ENCODE results near the gene LRP1B. TPM values are rescaled to one million over a fixed set of nuclear protein-coding genes. Genes with fewer than 3 reads are reported as not detected.

LRP1B gene
- polyA plus RNA-seq, 2 of the 4 experiments (the other 2 are of a cell fraction) = 0.03 TPM; not detected in 1

DNA sequence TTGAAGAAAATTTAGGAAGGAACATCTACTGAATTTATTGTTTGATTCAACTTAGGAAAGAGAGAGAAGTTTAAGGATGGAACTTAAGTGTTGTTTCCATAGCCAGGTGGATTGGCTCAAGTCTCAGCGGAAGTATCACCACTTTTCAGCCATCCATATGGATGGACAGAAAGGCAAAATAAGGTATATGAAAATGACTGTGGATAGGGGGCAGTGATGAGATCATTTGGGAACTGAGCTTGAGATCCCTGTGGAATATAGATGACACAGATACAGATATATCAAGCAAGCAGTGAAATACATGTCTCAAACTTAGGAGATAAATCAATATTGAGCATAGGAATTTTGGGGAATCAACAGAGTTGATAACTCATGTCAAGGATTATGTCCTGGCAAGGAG, 1887.9 kb downstream of the LRP1B start:
- peak in 1 of 2 experiments; percentile 1 for DNase-seq (ENCODE audit: low read depth in 1 of 2, low spot score in 1 of 2)
- no peak overlapping the region for H3K4me3 ChIP-seq
- no peak overlapping the region for H3K27ac ChIP-seq
- no peaks in the 10 kb centered on the region for H3K4me1 ChIP-seq
- CTCF ChIA-PET = no interaction called here
- H3K9me3 ChIP-seq = no peaks in the 10 kb centered on the region
- WGBS (ENCODE audit: missing lambda C conversion rate) = 95% methylated on average over 1 of the region's 1 CpG
- no peak for TF ChIP-seq GATA3 (IDR thresholded peaks at IDR 0.05; ENCODE audit: borderline replicate concordance)
- no peak for TF ChIP-seq PHF8 (IDR thresholded peaks at IDR 0.05; ENCODE audit: borderline replicate concordance, low read depth)
- no peak for TF ChIP-seq JUNB (IDR thresholded peaks at IDR 0.05)
- no peak for TF ChIP-seq POLR2AphosphoS2 (conservative IDR thresholded peaks at IDR 0.05; ENCODE audit: low read length)
- TF ChIP-seq ESRRA (IDR thresholded peaks at IDR 0.05; ENCODE audit: borderline replicate concordance, low read length) = no peak
- TF ChIP-seq, protein P1, sequence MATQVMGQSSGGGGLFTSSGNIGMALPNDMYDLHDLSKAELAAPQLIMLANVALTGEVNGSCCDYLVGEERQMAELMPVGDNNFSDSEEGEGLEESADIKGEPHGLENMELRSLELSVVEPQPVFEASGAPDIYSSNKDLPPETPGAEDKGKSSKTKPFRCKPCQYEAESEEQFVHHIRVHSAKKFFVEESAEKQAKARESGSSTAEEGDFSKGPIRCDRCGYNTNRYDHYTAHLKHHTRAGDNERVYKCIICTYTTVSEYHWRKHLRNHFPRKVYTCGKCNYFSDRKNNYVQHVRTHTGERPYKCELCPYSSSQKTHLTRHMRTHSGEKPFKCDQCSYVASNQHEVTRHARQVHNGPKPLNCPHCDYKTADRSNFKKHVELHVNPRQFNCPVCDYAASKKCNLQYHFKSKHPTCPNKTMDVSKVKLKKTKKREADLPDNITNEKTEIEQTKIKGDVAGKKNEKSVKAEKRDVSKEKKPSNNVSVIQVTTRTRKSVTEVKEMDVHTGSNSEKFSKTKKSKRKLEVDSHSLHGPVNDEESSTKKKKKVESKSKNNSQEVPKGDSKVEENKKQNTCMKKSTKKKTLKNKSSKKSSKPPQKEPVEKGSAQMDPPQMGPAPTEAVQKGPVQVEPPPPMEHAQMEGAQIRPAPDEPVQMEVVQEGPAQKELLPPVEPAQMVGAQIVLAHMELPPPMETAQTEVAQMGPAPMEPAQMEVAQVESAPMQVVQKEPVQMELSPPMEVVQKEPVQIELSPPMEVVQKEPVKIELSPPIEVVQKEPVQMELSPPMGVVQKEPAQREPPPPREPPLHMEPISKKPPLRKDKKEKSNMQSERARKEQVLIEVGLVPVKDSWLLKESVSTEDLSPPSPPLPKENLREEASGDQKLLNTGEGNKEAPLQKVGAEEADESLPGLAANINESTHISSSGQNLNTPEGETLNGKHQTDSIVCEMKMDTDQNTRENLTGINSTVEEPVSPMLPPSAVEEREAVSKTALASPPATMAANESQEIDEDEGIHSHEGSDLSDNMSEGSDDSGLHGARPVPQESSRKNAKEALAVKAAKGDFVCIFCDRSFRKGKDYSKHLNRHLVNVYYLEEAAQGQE (IDR thresholded peaks at IDR 0.05) = no peak
- no peak overlapping the region for H3K4me2 ChIP-seq
- ATAC-seq = 0 out of 6 replicates have a peak, but pooled peaks of 1 of the 2 experiments have one; percentile 33
- no peak for FAIRE-seq
- POLR2A ChIA-PET = no interaction called here

DNA sequence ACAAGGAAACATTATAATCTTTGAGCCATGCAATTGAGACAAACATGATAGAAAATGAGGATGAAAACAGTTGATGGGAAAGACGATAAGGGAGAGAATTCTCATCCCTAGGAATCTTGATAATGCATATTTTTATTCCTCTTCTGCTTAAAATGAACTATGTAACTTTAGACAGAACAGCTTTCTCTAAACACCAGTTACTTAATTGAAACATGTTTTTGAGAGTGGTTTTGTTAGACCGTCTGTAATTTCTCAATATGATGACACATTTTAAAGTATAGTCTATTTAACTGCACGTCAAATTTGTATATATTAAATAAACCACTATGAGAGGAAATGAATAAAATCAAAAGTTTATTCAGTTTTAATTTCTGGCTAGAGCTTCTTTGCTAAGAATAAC, 1896.7 kb downstream of the LRP1B start:
- CTCF ChIA-PET = no interaction called here
- H3K4me2 ChIP-seq = no peak overlapping the region
- H3K27ac ChIP-seq = no peak overlapping the region
- POLR2A ChIA-PET = no interaction called here
- FAIRE-seq (no peak), ATAC-seq (no peak), DNase-seq (ENCODE audit: low read depth in 1 of 2, low spot score in 1 of 2) (no peak)
- H3K9me3 ChIP-seq = no peaks in the 10 kb centered on the region
- TF ChIP-seq, protein P2, sequence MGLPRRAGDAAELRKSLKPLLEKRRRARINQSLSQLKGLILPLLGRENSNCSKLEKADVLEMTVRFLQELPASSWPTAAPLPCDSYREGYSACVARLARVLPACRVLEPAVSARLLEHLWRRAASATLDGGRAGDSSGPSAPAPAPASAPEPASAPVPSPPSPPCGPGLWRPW (IDR thresholded peaks at IDR 0.05) = no peak
- TF ChIP-seq, protein P3, sequence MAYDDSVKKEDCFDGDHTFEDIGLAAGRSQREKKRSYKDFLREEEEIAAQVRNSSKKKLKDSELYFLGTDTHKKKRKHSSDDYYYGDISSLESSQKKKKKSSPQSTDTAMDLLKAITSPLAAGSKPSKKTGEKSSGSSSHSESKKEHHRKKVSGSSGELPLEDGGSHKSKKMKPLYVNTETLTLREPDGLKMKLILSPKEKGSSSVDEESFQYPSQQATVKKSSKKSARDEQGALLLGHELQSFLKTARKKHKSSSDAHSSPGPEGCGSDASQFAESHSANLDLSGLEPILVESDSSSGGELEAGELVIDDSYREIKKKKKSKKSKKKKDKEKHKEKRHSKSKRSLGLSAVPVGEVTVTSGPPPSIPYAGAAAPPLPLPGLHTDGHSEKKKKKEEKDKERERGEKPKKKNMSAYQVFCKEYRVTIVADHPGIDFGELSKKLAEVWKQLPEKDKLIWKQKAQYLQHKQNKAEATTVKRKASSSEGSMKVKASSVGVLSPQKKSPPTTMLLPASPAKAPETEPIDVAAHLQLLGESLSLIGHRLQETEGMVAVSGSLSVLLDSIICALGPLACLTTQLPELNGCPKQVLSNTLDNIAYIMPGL (CRISPR knock-in tag; IDR thresholded peaks at IDR 0.05; ENCODE audit: borderline replicate concordance) = no peak
- TF ChIP-seq ZNF302 (CRISPR knock-in tag; IDR thresholded peaks at IDR 0.05) (no peak), E2F6 (IDR thresholded peaks at IDR 0.05; ENCODE audit: borderline replicate concordance, low read depth) (no peak), GATA3 (IDR thresholded peaks at IDR 0.05; ENCODE audit: borderline replicate concordance) (no peak), SREBF2 (IDR thresholded peaks at IDR 0.05) (no peak)
- WGBS (ENCODE audit: missing lambda C conversion rate) = 17% methylated on average over 3 of the region's 3 CpGs
- H3K4me1 ChIP-seq = no peaks in the 10 kb centered on the region
- H3K4me3 ChIP-seq = no peak overlapping the region

- TF ChIP-seq ZC3H11A (IDR thresholded peaks at IDR 0.05) (no peak), MAFK (IDR thresholded peaks at IDR 0.05; ENCODE audit: partially characterized antibody) (peak; percentile 60)
- FAIRE-seq = no peak
- no peak for DNase-seq (ENCODE audit: low read depth in 1 of 2, low spot score in 1 of 2)
- ChIA-PET CTCF (no interaction called here), POLR2A (no interaction called here)
- ATAC-seq = no peak
- Histone ChIP-seq H3K9me3 (no peaks in the 10 kb centered on the region), H3K27ac (no peak overlapping the region), H3K4me3 (no peak overlapping the region), H3K4me2 (no peak overlapping the region), H3K4me1 (no peaks in the 10 kb centered on the region)
- 53% methylated on average over 2 of the region's 2 CpGs for WGBS (ENCODE audit: missing lambda C conversion rate)
These were observed 1919.9 kb downstream of the LRP1B start for GRCh38 chr2:140210963-140211362.

- POLR2A ChIA-PET = no interaction called here
- FAIRE-seq (no peak), ATAC-seq (no peak), DNase-seq (ENCODE audit: low read depth in 1 of 2, low spot score in 1 of 2) (no peak)
- no peak for TF ChIP-seq ZFP36 (IDR thresholded peaks at IDR 0.05; ENCODE audit: borderline replicate concordance, partially characterized antibody)
- no peak for TF ChIP-seq ZSCAN20 (CRISPR knock-in tag; IDR thresholded peaks at IDR 0.05)
- TF ChIP-seq E2F6 (IDR thresholded peaks at IDR 0.05; ENCODE audit: borderline replicate concordance, low read depth) = no peak
- TF ChIP-seq HOXB13 (CRISPR knock-in tag; IDR thresholded peaks at IDR 0.05; ENCODE audit: low read depth) = no peak
- TF ChIP-seq MAZ (IDR thresholded peaks at IDR 0.05; ENCODE audit: borderline replicate concordance, low read depth, low read length) = no peak
- TF ChIP-seq, protein P4, sequence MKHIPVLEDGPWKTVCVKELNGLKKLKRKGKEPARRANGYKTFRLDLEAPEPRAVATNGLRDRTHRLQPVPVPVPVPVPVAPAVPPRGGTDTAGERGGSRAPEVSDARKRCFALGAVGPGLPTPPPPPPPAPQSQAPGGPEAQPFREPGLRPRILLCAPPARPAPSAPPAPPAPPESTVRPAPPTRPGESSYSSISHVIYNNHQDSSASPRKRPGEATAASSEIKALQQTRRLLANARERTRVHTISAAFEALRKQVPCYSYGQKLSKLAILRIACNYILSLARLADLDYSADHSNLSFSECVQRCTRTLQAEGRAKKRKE (CRISPR knock-in tag; IDR thresholded peaks at IDR 0.05; ENCODE audit: low read depth) = no peak
- no peak for TF ChIP-seq MAFK (IDR thresholded peaks at IDR 0.05; ENCODE audit: partially characterized antibody)
- no peak for TF ChIP-seq SMC3 (IDR thresholded peaks at IDR 0.05)
- no peak for TF ChIP-seq BHLHE40 (IDR thresholded peaks at IDR 0.05; ENCODE audit: low read depth, low read length)
- TF ChIP-seq HOXB5 (CRISPR knock-in tag; IDR thresholded peaks at IDR 0.05) = no peak
- H3K4me1 ChIP-seq = no peaks in the 10 kb centered on the region
- no peak overlapping the region for H3K27ac ChIP-seq
- H3K9me3 ChIP-seq = no peaks in the 10 kb centered on the region
- WGBS (ENCODE audit: missing lambda C conversion rate) = 29% methylated on average over 2 of the region's 2 CpGs
- CTCF ChIA-PET = no interaction called here
- H3K4me2 ChIP-seq = no peak overlapping the region
- H3K4me3 ChIP-seq = no peak overlapping the region
These were observed 1925.7 kb downstream of the LRP1B start for GRCh38 chr2:140205093-140205492.

Data from A549 (cell line).